K562 (cell line): Measurements from ENCODE around the gene OXSR1. TPM values are rescaled to one million over a fixed set of nuclear protein-coding genes. Genes with fewer than 3 reads are reported as not detected.

Experiments used
- BRD4 ChIP-seq: fragments of 200-600 bp; sonication (generic); IDR thresholded peaks from 2 replicates; pipeline ENCODE4 v1.6.1; 2017; ENCODE audit warnings: inconsistent platforms
- CBX2 ChIP-seq: fragments of 200-600 bp; sonication (generic); IDR thresholded peaks from one replicate; pipeline ENCODE4 v1.6.1; 2012; ENCODE audit warnings: mild to moderate bottlenecking, low read length, inconsistent platforms; ENCODE audit not compliant: insufficient read depth, poor library complexity, severe bottlenecking
- CHD2 ChIP-seq: IDR thresholded peaks from 2 replicates; pipeline ENCODE4 v1.6.1; 2011; ENCODE audit warnings: low read depth, low read length
- ELF1 ChIP-seq: fragments of 200-800 bp; sonication (Bioruptor generic); IDR thresholded peaks from 2 replicates; pipeline ENCODE4 v1.6.1; 2016; ENCODE audit warnings: missing genetic modification characterization, missing compliant biosample characterization
- HES1 ChIP-seq: fragments of 450-650 bp; IDR thresholded peaks from 2 replicates; pipeline ENCODE4 v1.6.1; 2016; ENCODE audit warnings: low read depth, mild to moderate bottlenecking, moderate library complexity
- LCOR ChIP-seq: sonication (generic); formaldehyde crosslinking; IDR thresholded peaks from 2 replicates; pipeline ENCODE4 v1.8.0; 2022; ENCODE audit warnings: mild to moderate bottlenecking, missing genetic modification reagents
- LEF1 ChIP-seq: fragments of 450-650 bp; IDR thresholded peaks from 2 replicates; pipeline ENCODE4 v1.6.1; 2016; ENCODE audit warnings: mild to moderate bottlenecking
- NFATC3 ChIP-seq: fragments of 450-650 bp; IDR thresholded peaks from 2 replicates; pipeline ENCODE4 v1.6.1; 2017; ENCODE audit warnings: mild to moderate bottlenecking
- NFE2L1 ChIP-seq: fragments of 450-650 bp; IDR thresholded peaks from 2 replicates; pipeline ENCODE4 v1.6.1; 2016; ENCODE audit warnings: missing genetic modification characterization, low read depth, mild to moderate bottlenecking, missing compliant biosample characterization, moderate library complexity, borderline replicate concordance
- NR1H2 ChIP-seq: sonication (generic); formaldehyde crosslinking; IDR thresholded peaks from 2 replicates; pipeline ENCODE4 v1.4.0; 2020; ENCODE audit warnings: mild to moderate bottlenecking, missing genetic modification reagents
- POLR2AphosphoS5 ChIP-seq: IDR thresholded peaks from 2 replicates; pipeline ENCODE4 v1.6.1; 2011; ENCODE audit warnings: mild to moderate bottlenecking, low read depth, low read length, moderate library complexity; ENCODE audit not compliant: control insufficient read depth, insufficient read depth
- SREBF1 ChIP-seq: fragments of 150-350 bp; IDR thresholded peaks from 2 replicates; pipeline ENCODE4 v1.6.1; 2014; ENCODE audit warnings: antibody characterized with exemption, low read depth, low read length, borderline replicate concordance
- TAF7 ChIP-seq: fragments of 450-650 bp; IDR thresholded peaks from 2 replicates; pipeline ENCODE4 v1.6.1; 2016; ENCODE audit warnings: missing genetic modification characterization, missing compliant biosample characterization
- U2AF2 ChIP-seq: fragments of 200-400 bp; formaldehyde crosslinking; optimal IDR thresholded peaks from 2 replicates; pipeline ENCODE3; 2017; ENCODE audit warnings: low read depth, mild to moderate bottlenecking, low read length
- ZNF311 ChIP-seq: fragments of 250-450 bp; sonication (Bioruptor Pico); IDR thresholded peaks from 2 replicates; pipeline ENCODE4 v1.4.0; 2020; ENCODE audit warnings: mild to moderate bottlenecking, moderate library complexity
- ZNF57 ChIP-seq: fragments of 450-650 bp; formaldehyde crosslinking; IDR thresholded peaks from 2 replicates; pipeline ENCODE4 v1.4.0; 2020; ENCODE audit warnings: mild to moderate bottlenecking, moderate library complexity
- ZNF75A ChIP-seq: fragments of 450-650 bp; formaldehyde crosslinking; IDR thresholded peaks from 2 replicates; pipeline ENCODE4 v1.4.0; 2020; ENCODE audit warnings: mild to moderate bottlenecking
- polyA plus RNA-seq, 8 experiments: library from polyadenylated mRNA; depleted of rRNA in 4 of 8; stranded (reverse) in 5 of 8; unstranded in 3 of 8; fragments of >200 nt; fragmentation: Nextera tagmentation in 2 of 8; fragmentation: Illumina TruSeq in 1 of 8; extraction: Ambion mirVana in 2 of 8; extraction: Trizol in 1 of 8; gene quantifications; 2 replicates each; pipeline versions ENCODE4 v1.2.1 to v1.2.3, GENCODE V29; 2011 to 2014; ENCODE audit warnings: inconsistent platforms in 1 of 8, missing spikeins in 1 of 8
- total RNA-seq, 7 experiments: library from RNA; depleted of rRNA in 6 of 7; stranded (reverse); fragments of >200 nt in 6 of 7; fragmentation: Illumina TruSeq in 2 of 7; extraction: Trizol in 2 of 7; gene quantifications; 2 replicates each; pipeline versions ENCODE4 v1.2.1 to v1.2.3, GENCODE V29; 2011 to 2021; ENCODE audit warnings: low replicate concordance in 1 of 7
- TF ChIP-seq, protein P1 (sequence below): fragments of 450-650 bp; IDR thresholded peaks from 2 replicates; pipeline ENCODE4 v1.6.1; 2016; ENCODE audit warnings: borderline replicate concordance
- TF ChIP-seq, protein P2 (sequence below): sonication (generic); formaldehyde crosslinking; IDR thresholded peaks from 2 replicates; pipeline ENCODE4 v1.8.0; 2022; ENCODE audit warnings: mild to moderate bottlenecking, missing genetic modification reagents
- TF ChIP-seq, protein P3 (sequence below): fragments of 250-450 bp; sonication (Bioruptor Pico); IDR thresholded peaks from 2 replicates; pipeline ENCODE4 v1.5.0; 2022; ENCODE audit warnings: mild to moderate bottlenecking
- TF ChIP-seq, protein P4 (sequence below): sonication (generic); formaldehyde crosslinking; IDR thresholded peaks from 2 replicates; pipeline ENCODE4 v1.8.0; 2022; ENCODE audit warnings: missing genetic modification reagents, mild to moderate bottlenecking, moderate library complexity, borderline replicate concordance

The OXSR1 gene
- total and polyA plus RNA-seq, 9 of the 15 experiments (the other 6 are each of a cell fraction or from before 2014, with no cell fraction given): 15.7 to 87.6 (median 48.7) TPM

DNA sequence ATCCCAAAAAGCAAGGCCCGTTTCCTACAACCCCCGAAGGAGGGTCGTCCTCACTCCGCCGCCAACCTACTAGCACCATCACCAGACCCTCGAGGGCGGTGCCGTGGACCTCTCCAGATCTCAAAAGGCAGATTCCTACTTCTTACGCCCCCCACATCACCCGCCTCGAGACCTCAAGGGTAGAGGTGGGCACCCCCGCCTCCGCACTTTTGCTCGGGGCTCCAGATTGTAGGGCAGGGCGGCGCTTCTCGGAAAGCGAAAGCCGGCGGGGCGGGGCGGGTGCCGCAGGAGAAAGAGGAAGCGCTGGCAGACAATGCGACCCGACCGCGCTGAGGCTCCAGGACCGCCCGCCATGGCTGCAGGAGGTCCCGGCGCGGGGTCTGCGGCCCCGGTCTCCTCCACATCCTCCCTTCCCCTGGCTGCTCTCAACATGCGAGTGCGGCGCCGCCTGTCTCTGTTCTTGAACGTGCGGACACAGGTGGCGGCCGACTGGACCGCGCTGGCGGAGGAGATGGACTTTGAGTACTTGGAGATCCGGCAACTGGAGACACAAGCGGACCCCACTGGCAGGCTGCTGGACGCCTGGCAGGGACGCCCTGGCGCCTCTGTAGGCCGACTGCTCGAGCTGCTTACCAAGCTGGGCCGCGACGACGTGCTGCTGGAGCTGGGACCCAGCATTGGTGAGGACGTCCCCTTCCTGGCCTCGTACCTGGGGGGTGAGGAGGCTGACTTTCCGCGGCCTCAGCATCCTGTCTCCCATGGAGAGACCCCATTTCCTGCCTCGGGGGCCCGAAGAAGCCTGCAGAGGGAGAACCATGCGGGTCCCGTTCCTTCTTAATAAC, 26.8 kb upstream of the OXSR1 start, which contains the start of gene MYD88 (continued):
- TF ChIP-seq U2AF2 (no peak), LEF1 (no peak), BRD4 (no peak), NFATC3 (no peak), NFE2L1 (tag) (no peak), TAF7 (tag) (peak; percentile 88), POLR2AphosphoS5 (peak; percentile 66), ZNF311 (CRISPR knock-in tag) (0 out of 2 replicates have a peak, but pooled peaks have one; percentile 8), CHD2 (no peak), SREBF1 (0 out of 2 replicates have a peak, but pooled peaks have one; percentile 16), CBX2 (no peak), LCOR (CRISPR knock-in tag) (peak; percentile 60; the same call in 1 of the 2 replicates), ZNF57 (CRISPR knock-in tag) (no peak), HES1 (no peak), ELF1 (peak; percentile 63; the same call in 1 of the 2 replicates), ZNF75A (no peak), NR1H2 (peak; percentile 93; the same call in 1 of the 2 replicates)
- TF ChIP-seq, protein P1, sequence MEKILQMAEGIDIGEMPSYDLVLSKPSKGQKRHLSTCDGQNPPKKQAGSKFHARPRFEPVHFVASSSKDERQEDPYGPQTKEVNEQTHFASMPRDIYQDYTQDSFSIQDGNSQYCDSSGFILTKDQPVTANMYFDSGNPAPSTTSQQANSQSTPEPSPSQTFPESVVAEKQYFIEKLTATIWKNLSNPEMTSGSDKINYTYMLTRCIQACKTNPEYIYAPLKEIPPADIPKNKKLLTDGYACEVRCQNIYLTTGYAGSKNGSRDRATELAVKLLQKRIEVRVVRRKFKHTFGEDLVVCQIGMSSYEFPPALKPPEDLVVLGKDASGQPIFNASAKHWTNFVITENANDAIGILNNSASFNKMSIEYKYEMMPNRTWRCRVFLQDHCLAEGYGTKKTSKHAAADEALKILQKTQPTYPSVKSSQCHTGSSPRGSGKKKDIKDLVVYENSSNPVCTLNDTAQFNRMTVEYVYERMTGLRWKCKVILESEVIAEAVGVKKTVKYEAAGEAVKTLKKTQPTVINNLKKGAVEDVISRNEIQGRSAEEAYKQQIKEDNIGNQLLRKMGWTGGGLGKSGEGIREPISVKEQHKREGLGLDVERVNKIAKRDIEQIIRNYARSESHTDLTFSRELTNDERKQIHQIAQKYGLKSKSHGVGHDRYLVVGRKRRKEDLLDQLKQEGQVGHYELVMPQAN: no peak; the same call in 1 of the 2 replicates
- TF ChIP-seq, protein P2, sequence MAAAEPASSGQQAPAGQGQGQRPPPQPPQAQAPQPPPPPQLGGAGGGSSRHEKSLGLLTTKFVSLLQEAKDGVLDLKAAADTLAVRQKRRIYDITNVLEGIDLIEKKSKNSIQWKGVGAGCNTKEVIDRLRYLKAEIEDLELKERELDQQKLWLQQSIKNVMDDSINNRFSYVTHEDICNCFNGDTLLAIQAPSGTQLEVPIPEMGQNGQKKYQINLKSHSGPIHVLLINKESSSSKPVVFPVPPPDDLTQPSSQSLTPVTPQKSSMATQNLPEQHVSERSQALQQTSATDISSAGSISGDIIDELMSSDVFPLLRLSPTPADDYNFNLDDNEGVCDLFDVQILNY (CRISPR knock-in tag): peak; percentile 26; the same call in 1 of the 2 replicates
- TF ChIP-seq, protein P3, sequence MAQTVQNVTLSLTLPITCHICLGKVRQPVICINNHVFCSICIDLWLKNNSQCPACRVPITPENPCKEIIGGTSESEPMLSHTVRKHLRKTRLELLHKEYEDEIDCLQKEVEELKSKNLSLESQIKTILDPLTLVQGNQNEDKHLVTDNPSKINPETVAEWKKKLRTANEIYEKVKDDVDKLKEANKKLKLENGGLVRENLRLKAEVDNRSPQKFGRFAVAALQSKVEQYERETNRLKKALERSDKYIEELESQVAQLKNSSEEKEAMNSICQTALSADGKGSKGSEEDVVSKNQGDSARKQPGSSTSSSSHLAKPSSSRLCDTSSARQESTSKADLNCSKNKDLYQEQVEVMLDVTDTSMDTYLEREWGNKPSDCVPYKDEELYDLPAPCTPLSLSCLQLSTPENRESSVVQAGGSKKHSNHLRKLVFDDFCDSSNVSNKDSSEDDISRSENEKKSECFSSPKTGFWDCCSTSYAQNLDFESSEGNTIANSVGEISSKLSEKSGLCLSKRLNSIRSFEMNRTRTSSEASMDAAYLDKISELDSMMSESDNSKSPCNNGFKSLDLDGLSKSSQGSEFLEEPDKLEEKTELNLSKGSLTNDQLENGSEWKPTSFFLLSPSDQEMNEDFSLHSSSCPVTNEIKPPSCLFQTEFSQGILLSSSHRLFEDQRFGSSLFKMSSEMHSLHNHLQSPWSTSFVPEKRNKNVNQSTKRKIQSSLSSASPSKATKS (CRISPR knock-in tag): no peak
- TF ChIP-seq, protein P4, sequence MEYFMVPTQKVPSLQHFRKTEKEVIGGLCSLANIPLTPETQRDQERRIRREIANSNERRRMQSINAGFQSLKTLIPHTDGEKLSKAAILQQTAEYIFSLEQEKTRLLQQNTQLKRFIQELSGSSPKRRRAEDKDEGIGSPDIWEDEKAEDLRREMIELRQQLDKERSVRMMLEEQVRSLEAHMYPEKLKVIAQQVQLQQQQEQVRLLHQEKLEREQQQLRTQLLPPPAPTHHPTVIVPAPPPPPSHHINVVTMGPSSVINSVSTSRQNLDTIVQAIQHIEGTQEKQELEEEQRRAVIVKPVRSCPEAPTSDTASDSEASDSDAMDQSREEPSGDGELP (CRISPR knock-in tag): peak; percentile 55; the same call in 1 of the 2 replicates
